ENCODE results near the gene PSMC6.
"Not testable (repeated sequence)": the region's sequence is repeated elsewhere in the genome, so short reads cannot be mapped to it uniquely, and the experiment has no call there.

Gene PSMC6

GRCh38 chr14:52723514-52724359, 16.7 kb downstream of the PSMC6 start:
- no peak for FAIRE-seq

GRCh38 chr14:52724360-52724644, 17.3 kb downstream of the PSMC6 start:
- FAIRE-seq: no peak

GRCh38 chr14:52727509-52727908, 20.5 kb downstream of the PSMC6 start:
- FAIRE-seq: peak; percentile 62

GRCh38 chr14:52729035-52729434, 22.0 kb downstream of the PSMC6 start:
- FAIRE-seq: not testable (repeated sequence)

- FAIRE-seq: peak; percentile 16
Measured at GRCh38 chr14:52729585-52729924, 22.6 kb downstream of the PSMC6 start.

- peak; percentile 94 for FAIRE-seq
Measured at GRCh38 chr14:52729925-52730708, 23.1 kb downstream of the PSMC6 start, which contains the start of gene STYX. STYX (plus strand) TSS chr14:52730166; CDS start chr14:52730475, 309 bp downstream.

GRCh38 chr14:52730709-52731111, 23.7 kb downstream of the PSMC6 start:
- no peak for FAIRE-seq

- no peak for FAIRE-seq
Measured at GRCh38 chr14:52733824-52734223, 26.8 kb downstream of the PSMC6 start.

- FAIRE-seq: no peak
Measured at GRCh38 chr14:52735921-52736489, 29.0 kb downstream of the PSMC6 start.

- FAIRE-seq: no peak
Measured at GRCh38 chr14:52738409-52738808, 31.4 kb downstream of the PSMC6 start.

- FAIRE-seq: no peak
Measured at GRCh38 chr14:52740751-52741150, 33.8 kb downstream of the PSMC6 start.

- no peak for FAIRE-seq
Measured at GRCh38 chr14:52741865-52742264, 34.9 kb downstream of the PSMC6 start.

- no peak for FAIRE-seq
Measured at GRCh38 chr14:52748647-52749292, 41.8 kb downstream of the PSMC6 start.

- FAIRE-seq: no peak
Measured at GRCh38 chr14:52755607-52756316, 48.8 kb downstream of the PSMC6 start.

- FAIRE-seq: no peak
Measured at GRCh38 chr14:52759145-52759544, 52.1 kb downstream of the PSMC6 start.

- FAIRE-seq: not testable (repeated sequence)
Measured at GRCh38 chr14:52762923-52763322, 55.9 kb downstream of the PSMC6 start.

- FAIRE-seq: no peak
Measured at GRCh38 chr14:52767058-52767833, 60.2 kb downstream of the PSMC6 start.

- FAIRE-seq: no peak
Measured at GRCh38 chr14:52769887-52770286, 62.9 kb downstream of the PSMC6 start.

- FAIRE-seq: no peak
Measured at GRCh38 chr14:52776816-52777215, 69.8 kb downstream of the PSMC6 start.
